CD4-positive, alpha-beta T cell treated with Interferon gamma for 1 hour (primary cell): ENCODE data around the gene ZBTB46.
"Not testable (repeated sequence)": the region's sequence is repeated elsewhere in the genome, so short reads cannot be mapped to it uniquely, and the experiment has no call there.

Experiments used
- DNase-seq: peaks from one replicate; pipeline ENCODE4 v3.0.0-alpha.2; 2020

The ZBTB46 gene

GRCh38 chr20:63830841-63831588, at the start of gene ZBTB46:
ZBTB46 (minus strand) TSS chr20:63831264; CDS start chr20:63790757, 40,507 bp downstream.
- DNase-seq, result no peak

GRCh38 chr20:63878899-63879663, 48.0 kb upstream of the ZBTB46 start:
- no peak for DNase-seq

- no peak for DNase-seq
These were observed 46.8 kb upstream of the ZBTB46 start for GRCh38 chr20:63877755-63878470.

- no peak for DNase-seq
These were observed 45.5 kb upstream of the ZBTB46 start for GRCh38 chr20:63876489-63877036.

GRCh38 chr20:63874241-63874640, 43.2 kb upstream of the ZBTB46 start:
- DNase-seq, result peak; percentile 41

GRCh38 chr20:63873477-63873971, 42.5 kb upstream of the ZBTB46 start:
- DNase-seq, result peak; percentile 71

- DNase-seq, result no peak
These were observed 37.2 kb upstream of the ZBTB46 start for GRCh38 chr20:63868264-63868663.

- not testable (repeated sequence) for DNase-seq
These were observed 36.0 kb upstream of the ZBTB46 start for GRCh38 chr20:63867042-63867441.

- DNase-seq, result peak; percentile 96
These were observed 34.0 kb upstream of the ZBTB46 start, which contains the start of gene TPD52L2 for GRCh38 chr20:63864978-63865640. TPD52L2 (plus strand) TSS chr20:63865270; CDS start chr20:63865366, 96 bp downstream.

GRCh38 chr20:63864545-63864977, 33.5 kb upstream of the ZBTB46 start:
- no peak for DNase-seq

GRCh38 chr20:63863798-63864544, 32.9 kb upstream of the ZBTB46 start:
- peak; percentile 89 for DNase-seq

GRCh38 chr20:63863021-63863797, 32.1 kb upstream of the ZBTB46 start:
- no peak for DNase-seq

- DNase-seq, result no peak
These were observed 31.2 kb upstream of the ZBTB46 start for GRCh38 chr20:63861981-63862901.

- DNase-seq, result no peak
These were observed 30.4 kb upstream of the ZBTB46 start, which contains the start of gene ABHD16B for GRCh38 chr20:63861365-63861934. ABHD16B (plus strand) TSS chr20:63861498; CDS start chr20:63861541, 43 bp downstream.

GRCh38 chr20:63860325-63861051, 29.4 kb upstream of the ZBTB46 start:
- peak; percentile 43 for DNase-seq

- DNase-seq, result no peak
These were observed 28.2 kb upstream of the ZBTB46 start for GRCh38 chr20:63859166-63859699.

- DNase-seq, result no peak
These were observed 27.5 kb upstream of the ZBTB46 start for GRCh38 chr20:63858393-63859165.
